ENCODE results near the gene NRCAM.

The NRCAM gene

DNA sequence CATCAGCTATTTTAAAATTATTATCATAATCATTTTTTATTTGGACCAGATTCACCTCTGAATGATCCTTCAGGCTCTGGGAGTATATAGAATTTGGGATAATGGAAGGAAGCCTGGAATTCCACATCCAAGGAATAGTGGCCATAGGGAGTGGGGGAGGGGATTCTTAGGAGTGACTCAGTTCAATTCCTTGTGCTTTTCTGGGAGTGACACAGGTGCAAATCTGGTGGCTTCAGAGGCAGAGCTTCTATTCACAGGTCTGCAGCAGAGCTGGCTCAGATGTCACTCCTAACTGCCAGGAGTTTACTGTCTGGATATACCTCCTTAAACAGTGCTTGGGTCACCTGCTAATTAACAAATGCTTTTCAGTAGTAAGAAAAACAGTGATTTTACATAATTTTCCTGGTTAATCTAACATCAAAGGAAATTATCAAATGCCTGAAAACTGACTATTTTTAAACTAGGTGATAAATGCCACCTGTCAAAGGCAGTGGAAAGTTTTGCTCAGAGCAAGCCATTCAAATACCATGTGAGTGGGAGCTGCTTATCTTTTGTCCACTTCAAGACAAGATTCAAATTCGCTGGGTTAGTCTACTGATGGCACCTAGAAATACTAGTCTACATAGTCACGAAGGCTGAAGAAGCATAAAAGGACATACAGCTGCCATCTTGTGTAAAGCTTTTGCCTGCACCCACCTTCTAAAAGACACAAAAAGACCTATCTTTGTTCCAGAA is 219.4 kb downstream of the NRCAM start:
- no peak for DNase-seq

DNA sequence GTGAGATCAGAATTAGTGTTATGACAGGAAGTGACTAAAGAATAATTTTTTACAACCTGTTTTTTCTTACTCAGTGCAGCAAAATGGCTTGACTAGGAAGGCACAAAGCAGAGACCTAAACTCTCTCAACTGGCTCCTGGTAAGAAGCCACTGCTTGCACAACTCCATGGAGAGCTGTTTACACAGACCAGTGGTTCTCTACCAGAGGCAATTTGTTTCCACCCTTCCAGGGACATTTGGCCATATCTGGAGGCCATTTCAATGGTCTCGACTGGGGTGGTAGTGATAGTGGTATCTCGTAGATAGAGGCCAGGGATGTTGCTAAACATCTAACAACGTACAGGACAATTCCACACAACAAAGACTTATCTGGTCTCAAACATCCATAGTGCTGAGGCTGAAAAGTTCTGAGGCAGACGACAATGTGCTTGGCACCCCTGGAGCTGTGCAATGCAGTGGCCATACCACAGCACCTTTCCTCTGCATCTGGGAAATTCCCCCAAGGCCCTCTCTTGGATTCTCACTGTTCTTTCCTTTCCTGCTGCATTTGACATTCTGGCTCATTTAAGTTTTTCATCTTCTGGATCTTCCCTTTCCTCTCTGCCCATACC is 220.7 kb downstream of the NRCAM start:
- no peak for DNase-seq

DNA sequence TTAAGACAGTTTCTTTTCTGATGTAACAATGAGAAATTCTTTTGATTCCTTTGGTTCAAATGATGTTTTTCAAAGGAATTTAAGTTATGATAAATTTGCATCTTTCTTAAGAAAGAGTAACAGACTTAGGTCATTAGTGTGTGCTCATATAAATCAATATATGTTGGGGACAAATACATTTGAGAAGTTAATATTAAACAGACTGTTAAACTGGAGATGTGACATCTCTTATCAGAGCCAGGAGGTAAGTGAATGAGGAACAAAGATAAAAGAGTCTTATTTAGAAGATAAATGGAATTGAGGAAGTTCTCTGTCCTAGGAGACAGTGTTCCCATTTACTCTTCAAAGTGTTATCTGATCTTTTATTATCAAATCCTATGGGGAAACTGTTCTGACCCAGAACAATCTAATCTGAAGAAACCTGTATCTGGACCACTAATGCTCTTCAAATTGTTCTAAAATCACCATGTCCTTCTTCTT is 221.2 kb downstream of the NRCAM start:
- DNase-seq = no peak

- DNase-seq = no peak
Observed at GRCh38 chr7:108234281-108234680, 222.0 kb downstream of the NRCAM start.

GRCh38 chr7:108232076-108232475 is 224.2 kb downstream of the NRCAM start:
- no peak for DNase-seq

- DNase-seq = no peak
Observed at GRCh38 chr7:108231221-108231620, 225.0 kb downstream of the NRCAM start.

GRCh38 chr7:108227366-108227765 is 228.9 kb downstream of the NRCAM start:
- no peak for DNase-seq

GRCh38 chr7:108226816-108227299 is 229.4 kb downstream of the NRCAM start:
- no peak for DNase-seq

DNA sequence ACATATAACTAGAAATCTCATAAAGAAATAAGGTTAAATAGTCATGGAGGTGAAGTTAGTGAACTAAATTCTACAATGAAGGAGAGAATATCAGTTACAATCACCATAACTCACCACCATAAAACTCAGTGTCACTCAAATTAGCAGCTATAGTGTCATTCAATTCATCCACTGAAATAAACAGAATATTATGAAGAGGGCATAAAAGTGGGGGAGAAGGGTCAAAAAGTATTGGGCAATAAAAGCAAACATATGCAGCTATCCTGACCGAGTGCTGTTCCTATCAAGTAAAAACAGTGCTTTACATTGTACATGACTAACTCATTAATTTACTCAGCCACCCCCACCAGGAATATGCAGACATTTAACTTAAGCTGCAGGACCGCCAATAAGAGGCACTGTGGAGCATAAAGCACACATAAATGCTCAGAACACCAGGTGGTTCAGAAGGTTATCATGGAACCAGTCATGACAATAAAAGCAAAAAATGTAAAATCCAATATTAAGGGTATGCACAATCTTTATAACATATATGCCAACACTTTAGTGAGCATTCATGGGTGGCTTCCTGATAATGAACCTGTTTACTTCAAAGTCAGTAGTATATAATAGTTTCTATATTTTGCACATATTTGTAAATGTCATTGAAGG is 230.6 kb downstream of the NRCAM start:
- DNase-seq = no peak

- no peak for DNase-seq
Observed at GRCh38 chr7:108224387-108224786, 231.8 kb downstream of the NRCAM start.

DNA sequence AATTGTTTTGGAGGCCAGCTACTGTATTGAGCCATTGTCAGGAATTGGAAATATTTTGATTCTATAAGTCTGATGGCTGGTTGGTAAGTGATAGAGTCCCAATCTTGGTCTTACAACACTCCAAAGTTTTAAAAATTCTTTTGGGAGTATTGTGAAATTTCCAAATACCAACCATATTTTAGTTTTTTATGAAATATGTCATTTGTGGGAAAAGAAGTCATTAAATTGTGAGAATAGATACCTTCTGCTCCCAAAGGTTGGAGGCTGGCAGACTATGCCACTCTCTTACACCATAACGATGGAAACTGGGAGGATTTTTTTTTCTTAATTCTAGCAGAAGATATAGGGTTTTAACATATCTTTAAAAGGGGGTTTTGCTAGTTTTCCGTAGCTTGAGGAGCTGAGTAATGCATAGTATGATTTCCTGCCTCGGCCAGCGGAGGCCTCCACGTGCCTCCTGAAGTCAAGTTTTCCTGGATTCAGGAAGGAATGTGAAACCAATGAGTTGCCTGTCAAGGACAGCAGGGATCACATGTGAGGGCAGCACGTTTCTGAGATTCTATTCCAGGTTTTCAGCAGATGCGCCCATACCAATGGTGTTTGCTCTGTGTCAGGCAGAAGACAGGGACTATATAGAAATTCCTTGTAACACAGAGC is 233.9 kb downstream of the NRCAM start:
- no peak for DNase-seq

DNA sequence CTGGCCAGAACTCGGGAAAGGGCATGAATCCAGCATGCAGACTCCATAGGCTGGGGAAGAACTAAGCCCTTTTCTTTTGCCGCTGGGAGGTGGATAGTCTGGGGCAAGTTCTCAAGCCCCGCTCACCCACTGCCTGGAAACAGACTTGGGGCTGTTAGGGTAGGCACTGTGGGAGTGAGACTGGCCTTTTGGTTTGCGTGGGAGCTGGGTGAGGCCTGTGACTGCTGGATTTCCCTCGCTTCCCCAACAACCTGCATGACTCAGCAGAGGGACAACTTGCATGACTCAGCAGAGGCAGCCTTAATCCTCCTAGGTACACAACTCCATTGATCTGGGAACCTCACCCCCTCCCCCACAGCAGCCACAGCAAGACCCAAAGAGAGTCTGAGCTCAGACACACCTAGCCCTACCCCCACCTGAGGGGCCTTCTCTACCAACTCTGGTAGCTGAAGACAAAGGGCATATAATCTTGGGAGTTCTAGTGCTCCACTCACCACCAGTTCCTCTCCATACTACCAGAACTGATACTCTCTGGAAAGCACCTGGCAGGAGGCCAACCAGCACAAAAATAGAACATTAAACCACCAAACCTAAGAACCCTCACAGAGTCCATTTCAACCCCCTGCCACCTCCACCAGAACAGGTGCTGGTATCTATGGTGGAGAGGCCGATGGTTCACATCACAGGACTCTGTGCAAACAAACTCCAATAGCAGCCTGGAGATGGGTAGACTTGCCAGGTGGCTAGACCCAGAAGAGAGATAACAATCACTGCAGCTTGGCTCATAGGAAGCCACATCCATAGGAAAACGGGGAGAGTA is 244.6 kb downstream of the NRCAM start:
- no peak for DNase-seq

DNA sequence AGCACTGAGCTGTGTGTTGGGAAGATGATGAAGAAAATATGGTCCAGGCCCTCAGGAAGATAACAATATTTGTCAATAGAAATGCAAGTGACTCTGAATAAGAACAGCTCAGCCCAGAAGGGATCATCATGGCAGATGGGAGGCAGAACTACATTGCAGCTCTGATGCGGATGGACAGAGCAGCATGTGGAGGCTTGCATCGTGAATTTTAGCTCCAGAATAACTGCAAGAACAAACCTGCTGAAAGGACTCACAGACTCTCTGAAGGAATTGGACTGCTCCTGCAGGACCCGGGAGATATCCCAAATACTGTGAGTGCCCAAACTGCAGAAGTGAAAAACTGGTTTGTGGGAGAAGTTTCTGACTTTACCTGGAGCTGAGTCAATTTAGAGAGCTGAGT is 245.4 kb downstream of the NRCAM start:
- DNase-seq = no peak

- no peak for DNase-seq
Observed at GRCh38 chr7:108205311-108205710, 250.9 kb downstream of the NRCAM start.

DNA sequence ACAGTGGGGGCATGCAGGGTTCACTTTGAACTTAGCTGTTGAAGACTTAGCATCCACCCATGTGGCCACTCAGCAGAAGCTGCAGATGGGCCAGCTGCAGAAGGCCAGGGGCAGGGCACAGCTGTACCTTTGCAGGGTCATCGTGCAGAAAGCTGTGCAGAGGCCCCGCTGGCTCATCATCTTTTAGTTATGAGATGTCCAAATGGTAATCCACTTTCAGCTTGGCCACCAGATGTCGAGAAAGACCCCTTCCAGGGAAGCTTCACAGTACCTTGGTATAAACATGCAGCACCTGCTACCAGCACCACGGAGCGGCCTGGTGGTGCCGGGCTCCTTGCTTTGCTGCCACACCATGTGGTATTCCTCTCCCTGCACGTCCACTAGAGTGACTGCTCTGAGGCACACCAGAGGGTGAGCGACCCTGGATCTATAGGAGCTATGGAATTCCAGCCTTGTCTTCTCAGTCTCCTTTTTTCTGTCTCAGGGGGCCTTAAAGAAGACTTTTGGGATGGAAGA is 251.9 kb downstream of the NRCAM start:
- DNase-seq = no peak

GRCh38 chr7:108203537-108203936 is 252.7 kb downstream of the NRCAM start:
- no peak for DNase-seq

DNA sequence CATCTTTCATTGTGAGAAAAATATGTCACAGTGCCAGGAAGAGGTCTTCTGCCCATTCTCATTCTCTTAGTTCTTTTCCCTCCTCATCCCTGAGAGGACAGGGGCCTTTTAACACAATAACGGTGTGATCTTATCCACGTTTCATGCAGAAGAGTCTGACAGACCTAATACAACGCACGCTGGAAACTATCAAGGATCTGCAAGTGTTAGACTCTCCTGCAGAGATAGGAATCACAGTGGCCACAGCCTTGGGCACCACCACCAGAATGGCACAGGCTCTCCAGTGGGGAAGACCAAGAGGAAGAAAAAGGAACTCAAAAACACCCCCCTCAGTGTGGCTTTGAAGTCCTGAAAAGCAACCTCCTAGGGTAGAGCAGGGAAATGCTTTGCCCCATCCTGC is 253.5 kb downstream of the NRCAM start:
- DNase-seq = no peak

- DNase-seq = no peak
Observed at GRCh38 chr7:108201766-108202165, 254.5 kb downstream of the NRCAM start.

DNA sequence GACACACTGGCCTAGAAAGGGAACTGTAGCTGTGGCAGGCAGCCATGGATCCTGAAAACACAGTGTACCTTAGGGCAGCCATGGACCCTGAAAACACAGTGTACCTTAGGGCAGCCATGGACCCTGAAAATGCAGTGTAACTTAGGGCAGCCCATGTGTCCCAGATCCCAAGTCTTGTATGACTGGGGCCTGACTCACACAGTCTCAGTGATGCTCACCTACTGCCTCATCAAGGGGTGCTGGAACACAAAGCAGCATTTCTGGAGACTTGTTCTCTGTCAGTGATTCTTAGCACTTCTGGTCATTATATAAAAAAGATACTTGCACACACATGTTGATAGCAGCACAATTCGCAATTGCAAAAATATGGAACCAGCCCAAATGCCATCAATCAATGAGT is 255.9 kb downstream of the NRCAM start:
- no peak for DNase-seq

GRCh38 chr7:108197371-108198091 is 258.7 kb downstream of the NRCAM start:
- no peak for DNase-seq

DNA sequence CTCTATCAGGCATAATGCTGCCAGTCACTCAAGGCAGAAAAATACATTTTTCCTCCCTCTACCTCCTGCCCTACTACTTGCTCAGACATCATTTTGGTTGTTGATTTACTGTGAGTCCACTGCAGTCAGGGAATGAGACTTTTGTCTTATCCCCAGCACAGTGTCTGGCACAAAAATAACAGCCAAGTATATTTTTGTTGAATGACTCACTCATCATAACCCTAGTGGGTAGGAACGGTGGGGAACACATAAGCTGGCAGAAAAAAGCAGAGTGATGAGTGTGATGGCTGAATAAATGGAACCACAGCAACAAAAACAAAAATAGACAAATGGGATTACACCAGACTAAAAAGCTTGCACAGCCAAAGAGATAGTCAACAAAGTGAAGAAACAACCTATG is 260.2 kb downstream of the NRCAM start:
- no peak for DNase-seq
